ENCODE data around the gene CTNND2.

DNA sequence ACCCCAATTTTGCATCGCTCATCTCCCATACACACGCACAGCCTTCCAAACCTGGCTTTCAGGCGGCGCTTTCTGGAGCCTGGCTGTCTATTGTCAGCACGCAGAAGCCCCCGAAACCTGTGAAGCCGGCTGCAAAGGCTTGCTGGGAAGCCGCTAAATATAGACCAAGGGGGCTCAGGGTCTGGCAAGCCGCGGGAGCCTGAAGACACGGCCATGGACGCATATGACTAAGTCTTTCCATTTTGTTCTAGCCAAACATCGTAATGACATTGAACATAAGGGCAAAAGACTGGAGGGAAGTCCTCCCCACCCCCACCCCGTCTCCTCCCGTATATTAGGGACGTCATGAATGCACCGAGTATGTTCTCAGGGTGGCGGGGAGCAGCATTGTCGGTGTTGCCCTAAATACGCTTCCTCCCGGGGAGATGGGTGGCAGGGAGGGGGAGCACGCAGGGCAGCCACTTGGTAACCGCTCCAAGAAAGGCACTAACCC is 1.1 kb downstream of the CTNND2 start:
- TF ChIP-seq, protein P1, sequence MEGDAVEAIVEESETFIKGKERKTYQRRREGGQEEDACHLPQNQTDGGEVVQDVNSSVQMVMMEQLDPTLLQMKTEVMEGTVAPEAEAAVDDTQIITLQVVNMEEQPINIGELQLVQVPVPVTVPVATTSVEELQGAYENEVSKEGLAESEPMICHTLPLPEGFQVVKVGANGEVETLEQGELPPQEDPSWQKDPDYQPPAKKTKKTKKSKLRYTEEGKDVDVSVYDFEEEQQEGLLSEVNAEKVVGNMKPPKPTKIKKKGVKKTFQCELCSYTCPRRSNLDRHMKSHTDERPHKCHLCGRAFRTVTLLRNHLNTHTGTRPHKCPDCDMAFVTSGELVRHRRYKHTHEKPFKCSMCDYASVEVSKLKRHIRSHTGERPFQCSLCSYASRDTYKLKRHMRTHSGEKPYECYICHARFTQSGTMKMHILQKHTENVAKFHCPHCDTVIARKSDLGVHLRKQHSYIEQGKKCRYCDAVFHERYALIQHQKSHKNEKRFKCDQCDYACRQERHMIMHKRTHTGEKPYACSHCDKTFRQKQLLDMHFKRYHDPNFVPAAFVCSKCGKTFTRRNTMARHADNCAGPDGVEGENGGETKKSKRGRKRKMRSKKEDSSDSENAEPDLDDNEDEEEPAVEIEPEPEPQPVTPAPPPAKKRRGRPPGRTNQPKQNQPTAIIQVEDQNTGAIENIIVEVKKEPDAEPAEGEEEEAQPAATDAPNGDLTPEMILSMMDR (IDR thresholded peaks at IDR 0.05) = no peak
- no peak for TF ChIP-seq POLR2A (IDR thresholded peaks at IDR 0.05)
